WTC11 (cell line): Measurements from ENCODE around the gene TRIM47.

Source experiments
- MXD4 ChIP-seq: fragments of 250-450 bp; sonication (Bioruptor Pico); IDR thresholded peaks from 2 replicates; pipeline ENCODE4 v1.8.0; 2021; ENCODE audit warnings: mild to moderate bottlenecking, moderate library complexity, borderline replicate concordance
- NR2C2 ChIP-seq: sonication (generic); formaldehyde crosslinking; IDR thresholded peaks from 2 replicates; pipeline ENCODE4 v1.8.0; 2022; ENCODE audit warnings: mild to moderate bottlenecking, missing genetic modification reagents
- SMAD3 ChIP-seq: sonication (generic); formaldehyde crosslinking; IDR thresholded peaks from 2 replicates; pipeline ENCODE4 v1.8.0; 2022; ENCODE audit warnings: missing genetic modification reagents, mild to moderate bottlenecking, borderline replicate concordance
- SMAD4 ChIP-seq: sonication (generic); formaldehyde crosslinking; IDR thresholded peaks from 2 replicates; pipeline ENCODE4 v1.8.0; 2022; ENCODE audit warnings: mild to moderate bottlenecking, missing genetic modification reagents
- ZNF232 ChIP-seq: sonication (generic); formaldehyde crosslinking; IDR thresholded peaks from 2 replicates; pipeline ENCODE4 v1.8.0; 2022; ENCODE audit warnings: mild to moderate bottlenecking, missing genetic modification reagents
- TF ChIP-seq, protein P1 (sequence below): sonication (generic); formaldehyde crosslinking; IDR thresholded peaks from 2 replicates; pipeline ENCODE4 v1.8.0; 2023; ENCODE audit warnings: missing genetic modification reagents, mild to moderate bottlenecking, borderline replicate concordance
- TF ChIP-seq, protein P2 (sequence below): fragments of 200-600 bp; IDR thresholded peaks from 2 replicates; pipeline ENCODE4 v1.8.0; 2022; ENCODE audit warnings: antibody characterized with exemption
- TF ChIP-seq, protein P3 (sequence below): sonication (generic); formaldehyde crosslinking; IDR thresholded peaks from 2 replicates; pipeline ENCODE4 v1.8.1; 2023; ENCODE audit warnings: mild to moderate bottlenecking, missing genetic modification reagents

DNA sequence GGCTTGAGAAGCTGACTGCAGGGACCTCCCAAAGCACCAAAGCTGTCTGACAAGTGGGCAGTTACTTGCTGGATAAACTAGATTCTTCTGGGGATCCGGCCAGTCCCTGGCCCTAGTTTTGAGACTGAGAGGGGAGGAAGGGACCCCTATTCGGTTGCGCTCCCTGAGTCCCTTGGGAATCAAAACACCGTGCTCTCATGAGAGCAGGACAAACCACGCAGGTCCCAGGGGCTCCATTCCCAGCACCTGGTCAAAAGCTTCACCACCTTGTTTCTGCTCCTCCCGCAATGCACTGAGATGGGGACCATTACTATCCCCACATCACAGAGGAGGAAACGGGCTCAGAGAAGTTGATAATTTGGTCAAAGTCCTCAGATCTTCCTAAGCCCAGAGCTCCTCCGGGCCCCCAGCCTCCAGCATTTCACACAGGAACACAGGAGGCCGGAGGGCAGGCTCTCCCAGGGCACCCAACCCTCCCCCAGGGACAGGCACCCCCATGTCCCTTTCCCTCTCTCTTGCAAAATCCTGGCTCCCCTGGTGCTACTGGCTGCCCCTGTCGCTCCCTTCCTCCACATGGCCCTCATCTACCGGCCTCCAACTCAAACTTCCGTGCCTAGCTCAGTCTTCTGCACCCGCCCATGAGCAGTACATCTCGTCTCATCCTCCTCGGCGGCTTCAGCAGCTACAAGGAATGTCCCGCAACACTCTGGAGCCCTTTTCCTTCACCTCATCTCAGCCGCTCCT is 15.1 kb upstream of the TRIM47 start:
- TF ChIP-seq, protein P1, sequence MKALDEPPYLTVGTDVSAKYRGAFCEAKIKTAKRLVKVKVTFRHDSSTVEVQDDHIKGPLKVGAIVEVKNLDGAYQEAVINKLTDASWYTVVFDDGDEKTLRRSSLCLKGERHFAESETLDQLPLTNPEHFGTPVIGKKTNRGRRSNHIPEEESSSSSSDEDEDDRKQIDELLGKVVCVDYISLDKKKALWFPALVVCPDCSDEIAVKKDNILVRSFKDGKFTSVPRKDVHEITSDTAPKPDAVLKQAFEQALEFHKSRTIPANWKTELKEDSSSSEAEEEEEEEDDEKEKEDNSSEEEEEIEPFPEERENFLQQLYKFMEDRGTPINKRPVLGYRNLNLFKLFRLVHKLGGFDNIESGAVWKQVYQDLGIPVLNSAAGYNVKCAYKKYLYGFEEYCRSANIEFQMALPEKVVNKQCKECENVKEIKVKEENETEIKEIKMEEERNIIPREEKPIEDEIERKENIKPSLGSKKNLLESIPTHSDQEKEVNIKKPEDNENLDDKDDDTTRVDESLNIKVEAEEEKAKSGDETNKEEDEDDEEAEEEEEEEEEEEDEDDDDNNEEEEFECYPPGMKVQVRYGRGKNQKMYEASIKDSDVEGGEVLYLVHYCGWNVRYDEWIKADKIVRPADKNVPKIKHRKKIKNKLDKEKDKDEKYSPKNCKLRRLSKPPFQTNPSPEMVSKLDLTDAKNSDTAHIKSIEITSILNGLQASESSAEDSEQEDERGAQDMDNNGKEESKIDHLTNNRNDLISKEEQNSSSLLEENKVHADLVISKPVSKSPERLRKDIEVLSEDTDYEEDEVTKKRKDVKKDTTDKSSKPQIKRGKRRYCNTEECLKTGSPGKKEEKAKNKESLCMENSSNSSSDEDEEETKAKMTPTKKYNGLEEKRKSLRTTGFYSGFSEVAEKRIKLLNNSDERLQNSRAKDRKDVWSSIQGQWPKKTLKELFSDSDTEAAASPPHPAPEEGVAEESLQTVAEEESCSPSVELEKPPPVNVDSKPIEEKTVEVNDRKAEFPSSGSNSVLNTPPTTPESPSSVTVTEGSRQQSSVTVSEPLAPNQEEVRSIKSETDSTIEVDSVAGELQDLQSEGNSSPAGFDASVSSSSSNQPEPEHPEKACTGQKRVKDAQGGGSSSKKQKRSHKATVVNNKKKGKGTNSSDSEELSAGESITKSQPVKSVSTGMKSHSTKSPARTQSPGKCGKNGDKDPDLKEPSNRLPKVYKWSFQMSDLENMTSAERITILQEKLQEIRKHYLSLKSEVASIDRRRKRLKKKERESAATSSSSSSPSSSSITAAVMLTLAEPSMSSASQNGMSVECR, result no peak
- TF ChIP-seq, protein P2, sequence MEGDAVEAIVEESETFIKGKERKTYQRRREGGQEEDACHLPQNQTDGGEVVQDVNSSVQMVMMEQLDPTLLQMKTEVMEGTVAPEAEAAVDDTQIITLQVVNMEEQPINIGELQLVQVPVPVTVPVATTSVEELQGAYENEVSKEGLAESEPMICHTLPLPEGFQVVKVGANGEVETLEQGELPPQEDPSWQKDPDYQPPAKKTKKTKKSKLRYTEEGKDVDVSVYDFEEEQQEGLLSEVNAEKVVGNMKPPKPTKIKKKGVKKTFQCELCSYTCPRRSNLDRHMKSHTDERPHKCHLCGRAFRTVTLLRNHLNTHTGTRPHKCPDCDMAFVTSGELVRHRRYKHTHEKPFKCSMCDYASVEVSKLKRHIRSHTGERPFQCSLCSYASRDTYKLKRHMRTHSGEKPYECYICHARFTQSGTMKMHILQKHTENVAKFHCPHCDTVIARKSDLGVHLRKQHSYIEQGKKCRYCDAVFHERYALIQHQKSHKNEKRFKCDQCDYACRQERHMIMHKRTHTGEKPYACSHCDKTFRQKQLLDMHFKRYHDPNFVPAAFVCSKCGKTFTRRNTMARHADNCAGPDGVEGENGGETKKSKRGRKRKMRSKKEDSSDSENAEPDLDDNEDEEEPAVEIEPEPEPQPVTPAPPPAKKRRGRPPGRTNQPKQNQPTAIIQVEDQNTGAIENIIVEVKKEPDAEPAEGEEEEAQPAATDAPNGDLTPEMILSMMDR, result no peak
- TF ChIP-seq MXD4 (no peak), NR2C2 (CRISPR knock-in tag) (no peak), ZNF232 (CRISPR knock-in tag) (no peak), SMAD3 (CRISPR knock-in tag) (no peak), SMAD4 (no peak)
- TF ChIP-seq, protein P3, sequence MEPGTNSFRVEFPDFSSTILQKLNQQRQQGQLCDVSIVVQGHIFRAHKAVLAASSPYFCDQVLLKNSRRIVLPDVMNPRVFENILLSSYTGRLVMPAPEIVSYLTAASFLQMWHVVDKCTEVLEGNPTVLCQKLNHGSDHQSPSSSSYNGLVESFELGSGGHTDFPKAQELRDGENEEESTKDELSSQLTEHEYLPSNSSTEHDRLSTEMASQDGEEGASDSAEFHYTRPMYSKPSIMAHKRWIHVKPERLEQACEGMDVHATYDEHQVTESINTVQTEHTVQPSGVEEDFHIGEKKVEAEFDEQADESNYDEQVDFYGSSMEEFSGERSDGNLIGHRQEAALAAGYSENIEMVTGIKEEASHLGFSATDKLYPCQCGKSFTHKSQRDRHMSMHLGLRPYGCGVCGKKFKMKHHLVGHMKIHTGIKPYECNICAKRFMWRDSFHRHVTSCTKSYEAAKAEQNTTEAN (CRISPR knock-in tag), result no peak
